ENCODE results near the gene OVAAL.

The OVAAL gene

GRCh38 chr1:180521474-180522212 is 37.1 kb upstream of the OVAAL start:
- Histone ChIP-seq H2BK120ac (ENCODE audit: low read depth, low read length) (no peak overlapping the region), H3K4ac (ENCODE audit: low read depth, low read length) (no peak overlapping the region), H3K56ac (ENCODE audit: low read length) (no peak overlapping the region), H3K9ac (ENCODE audit: low read length) (no peak overlapping the region), H3K18ac (ENCODE audit: low read length) (no peak overlapping the region), H2BK5ac (ENCODE audit: low read length) (no peak overlapping the region), H3K79me1 (ENCODE audit: low read length) (no peaks in the 10 kb centered on the region), H3K23ac (ENCODE audit: low read length) (no peak overlapping the region), H3K36me3 (ENCODE audit: control insufficient read depth, insufficient read depth, low read length) (no peaks in the 10 kb centered on the region), H3K4me3 (ENCODE audit: low read length) (no peak overlapping the region), H4K5ac (ENCODE audit: low read length) (no peak overlapping the region), H2BK15ac (replicated peaks; ENCODE audit: low read depth) (no peak overlapping the region), H3K4me1 (ENCODE audit: control insufficient read depth, low read depth, low read length) (peaks cover 3% of the 10 kb centered on the region), H3K27me3 (ENCODE audit: insufficient read depth, low read length, poor library complexity) (no peaks in the 10 kb centered on the region), H4K8ac (ENCODE audit: low read depth, low read length) (no peak overlapping the region), H3K79me2 (ENCODE audit: control insufficient read depth, insufficient read depth, low read length) (no peaks in the 10 kb centered on the region), H2AK5ac (ENCODE audit: low read length) (no peak overlapping the region), H3K4me2 (ENCODE audit: low read length) (no peak overlapping the region), H3K27ac (ENCODE audit: low read depth, low read length) (peak overlapping the region; percentile 21)
- WGBS (ENCODE audit: extremely low coverage, insufficient coverage, low lambda C conversion rate), result no CpG with 5 or more reads among the region's 9 CpGs
- peak; percentile 91 for DNase-seq

GRCh38 chr1:180522213-180522515 is 36.6 kb upstream of the OVAAL start:
- Histone ChIP-seq H2BK120ac (ENCODE audit: low read depth, low read length) (no peak overlapping the region), H3K79me2 (ENCODE audit: control insufficient read depth, insufficient read depth, low read length) (no peaks in the 10 kb centered on the region), H3K36me3 (ENCODE audit: control insufficient read depth, insufficient read depth, low read length) (no peaks in the 10 kb centered on the region), H3K23ac (ENCODE audit: low read length) (no peak overlapping the region), H4K5ac (ENCODE audit: low read length) (no peak overlapping the region), H2BK5ac (ENCODE audit: low read length) (no peak overlapping the region), H3K4ac (ENCODE audit: low read depth, low read length) (no peak overlapping the region), H3K56ac (ENCODE audit: low read length) (no peak overlapping the region), H3K27ac (ENCODE audit: low read depth, low read length) (peak overlapping the region; percentile 21), H3K4me2 (ENCODE audit: low read length) (no peak overlapping the region), H2BK15ac (replicated peaks; ENCODE audit: low read depth) (no peak overlapping the region), H2AK5ac (ENCODE audit: low read length) (no peak overlapping the region), H3K27me3 (ENCODE audit: insufficient read depth, low read length, poor library complexity) (no peaks in the 10 kb centered on the region), H3K4me1 (ENCODE audit: control insufficient read depth, low read depth, low read length) (peaks cover 3% of the 10 kb centered on the region), H3K9ac (ENCODE audit: low read length) (no peak overlapping the region), H3K79me1 (ENCODE audit: low read length) (no peaks in the 10 kb centered on the region), H4K8ac (ENCODE audit: low read depth, low read length) (no peak overlapping the region), H3K4me3 (ENCODE audit: low read length) (no peak overlapping the region), H3K18ac (ENCODE audit: low read length) (no peak overlapping the region)
- WGBS (ENCODE audit: extremely low coverage, insufficient coverage, low lambda C conversion rate), result no CpG with 5 or more reads among the region's 7 CpGs
- peak; percentile 95 for DNase-seq

GRCh38 chr1:180524160-180524914 is 34.4 kb upstream of the OVAAL start:
- H3K56ac ChIP-seq (ENCODE audit: low read length), result no peak overlapping the region
- H4K8ac ChIP-seq (ENCODE audit: low read depth, low read length), result no peak overlapping the region
- H3K27ac ChIP-seq (ENCODE audit: low read depth, low read length), result no peak overlapping the region
- H3K4ac ChIP-seq (ENCODE audit: low read depth, low read length), result no peak overlapping the region
- H2BK5ac ChIP-seq (ENCODE audit: low read length), result no peak overlapping the region
- no peaks in the 10 kb centered on the region for H3K36me3 ChIP-seq (ENCODE audit: control insufficient read depth, insufficient read depth, low read length)
- no peaks in the 10 kb centered on the region for H3K27me3 ChIP-seq (ENCODE audit: insufficient read depth, low read length, poor library complexity)
- no peak overlapping the region for H3K4me2 ChIP-seq (ENCODE audit: low read length)
- no peak overlapping the region for H2BK120ac ChIP-seq (ENCODE audit: low read depth, low read length)
- no peak overlapping the region for H2AK5ac ChIP-seq (ENCODE audit: low read length)
- H3K18ac ChIP-seq (ENCODE audit: low read length), result no peak overlapping the region
- H2BK15ac ChIP-seq (replicated peaks; ENCODE audit: low read depth), result no peak overlapping the region
- no peak overlapping the region for H3K4me3 ChIP-seq (ENCODE audit: low read length)
- no peak overlapping the region for H4K5ac ChIP-seq (ENCODE audit: low read length)
- DNase-seq, result no peak
- H3K79me2 ChIP-seq (ENCODE audit: control insufficient read depth, insufficient read depth, low read length), result no peaks in the 10 kb centered on the region
- H3K9ac ChIP-seq (ENCODE audit: low read length), result no peak overlapping the region
- peaks cover 3% of the 10 kb centered on the region for H3K4me1 ChIP-seq (ENCODE audit: control insufficient read depth, low read depth, low read length)
- H3K79me1 ChIP-seq (ENCODE audit: low read length), result no peaks in the 10 kb centered on the region
- H3K23ac ChIP-seq (ENCODE audit: low read length), result no peak overlapping the region
- no CpG with 5 or more reads among the region's 7 CpGs for WGBS (ENCODE audit: extremely low coverage, insufficient coverage, low lambda C conversion rate)

- H3K79me1 ChIP-seq (ENCODE audit: low read length), result no peaks in the 10 kb centered on the region
- H3K79me2 ChIP-seq (ENCODE audit: control insufficient read depth, insufficient read depth, low read length), result no peaks in the 10 kb centered on the region
- DNase-seq, result no peak
- H3K9ac ChIP-seq (ENCODE audit: low read length), result no peak overlapping the region
- H4K5ac ChIP-seq (ENCODE audit: low read length), result no peak overlapping the region
- no peak overlapping the region for H3K23ac ChIP-seq (ENCODE audit: low read length)
- no peak overlapping the region for H2BK5ac ChIP-seq (ENCODE audit: low read length)
- no peak overlapping the region for H2BK15ac ChIP-seq (replicated peaks; ENCODE audit: low read depth)
- WGBS (ENCODE audit: extremely low coverage, insufficient coverage, low lambda C conversion rate), result no CpG with 5 or more reads among the region's 7 CpGs
- no peaks in the 10 kb centered on the region for H3K36me3 ChIP-seq (ENCODE audit: control insufficient read depth, insufficient read depth, low read length)
- no peak overlapping the region for H3K56ac ChIP-seq (ENCODE audit: low read length)
- no peak overlapping the region for H2BK120ac ChIP-seq (ENCODE audit: low read depth, low read length)
- H4K8ac ChIP-seq (ENCODE audit: low read depth, low read length), result no peak overlapping the region
- no peaks in the 10 kb centered on the region for H3K27me3 ChIP-seq (ENCODE audit: insufficient read depth, low read length, poor library complexity)
- H3K27ac ChIP-seq (ENCODE audit: low read depth, low read length), result no peak overlapping the region
- H3K4ac ChIP-seq (ENCODE audit: low read depth, low read length), result no peak overlapping the region
- no peak overlapping the region for H3K18ac ChIP-seq (ENCODE audit: low read length)
- no peak overlapping the region for H3K4me3 ChIP-seq (ENCODE audit: low read length)
- no peak overlapping the region for H2AK5ac ChIP-seq (ENCODE audit: low read length)
- H3K4me2 ChIP-seq (ENCODE audit: low read length), result no peak overlapping the region
- H3K4me1 ChIP-seq (ENCODE audit: control insufficient read depth, low read depth, low read length), result peaks cover 3% of the 10 kb centered on the region
Measured at GRCh38 chr1:180524915-180525714, 33.6 kb upstream of the OVAAL start.

GRCh38 chr1:180525715-180526039 is 33.1 kb upstream of the OVAAL start:
- Histone ChIP-seq H3K27me3 (ENCODE audit: insufficient read depth, low read length, poor library complexity) (no peaks in the 10 kb centered on the region), H3K4me2 (ENCODE audit: low read length) (no peak overlapping the region), H3K79me2 (ENCODE audit: control insufficient read depth, insufficient read depth, low read length) (no peaks in the 10 kb centered on the region), H3K79me1 (ENCODE audit: low read length) (no peaks in the 10 kb centered on the region), H2AK5ac (ENCODE audit: low read length) (no peak overlapping the region), H3K23ac (ENCODE audit: low read length) (no peak overlapping the region), H3K18ac (ENCODE audit: low read length) (no peak overlapping the region), H4K8ac (ENCODE audit: low read depth, low read length) (no peak overlapping the region), H2BK15ac (replicated peaks; ENCODE audit: low read depth) (no peak overlapping the region), H3K27ac (ENCODE audit: low read depth, low read length) (no peak overlapping the region), H3K4me1 (ENCODE audit: control insufficient read depth, low read depth, low read length) (peaks cover 3% of the 10 kb centered on the region), H2BK5ac (ENCODE audit: low read length) (no peak overlapping the region), H3K36me3 (ENCODE audit: control insufficient read depth, insufficient read depth, low read length) (no peaks in the 10 kb centered on the region), H3K4me3 (ENCODE audit: low read length) (no peak overlapping the region), H4K5ac (ENCODE audit: low read length) (no peak overlapping the region), H2BK120ac (ENCODE audit: low read depth, low read length) (no peak overlapping the region), H3K9ac (ENCODE audit: low read length) (no peak overlapping the region), H3K4ac (ENCODE audit: low read depth, low read length) (no peak overlapping the region), H3K56ac (ENCODE audit: low read length) (no peak overlapping the region)
- no CpG with 5 or more reads among the region's 2 CpGs for WGBS (ENCODE audit: extremely low coverage, insufficient coverage, low lambda C conversion rate)
- no peak for DNase-seq

Data from mesendoderm (in vitro differentiated cells).